ENCODE data around the gene DUSP7.

DNA sequence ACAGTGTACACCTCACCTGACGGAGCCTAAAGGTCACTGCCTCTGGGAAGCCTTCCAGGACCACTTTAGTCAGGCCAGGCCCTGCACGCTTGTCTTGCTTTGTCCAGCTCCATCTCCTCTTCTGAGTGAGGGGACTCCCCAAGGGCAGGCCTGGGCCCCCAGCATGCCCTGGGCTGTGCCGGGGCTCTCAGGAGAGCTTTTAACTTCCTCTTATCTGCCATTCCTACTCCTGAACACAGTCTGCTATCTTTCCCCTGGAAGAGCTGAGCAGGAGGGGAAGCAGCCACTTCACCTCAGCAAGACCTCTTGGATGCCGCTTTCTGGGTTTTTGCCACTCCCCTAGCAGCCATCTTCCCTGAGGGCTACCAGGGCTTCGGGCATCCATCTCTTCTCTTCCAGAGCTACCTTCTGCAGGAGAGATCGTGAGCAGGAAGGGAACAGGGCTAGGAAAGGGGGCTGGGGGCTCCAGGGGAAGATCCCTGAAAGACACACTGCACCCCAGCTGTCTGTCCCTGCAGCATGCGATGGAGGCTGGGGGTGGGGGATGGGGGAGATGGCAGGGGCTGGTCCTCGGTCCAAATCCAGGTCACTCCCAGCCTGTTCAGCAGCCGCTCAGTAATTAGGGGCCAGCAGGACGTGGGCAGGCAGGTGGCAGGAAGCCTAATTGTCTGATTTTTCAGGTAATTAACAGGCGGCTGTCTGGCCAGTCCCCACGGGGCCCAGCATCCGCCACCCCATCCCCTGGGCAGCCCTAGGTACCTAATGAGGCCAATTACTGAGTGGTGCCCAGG is 40.7 kb downstream of the DUSP7 start:
- TF ChIP-seq, protein P1, sequence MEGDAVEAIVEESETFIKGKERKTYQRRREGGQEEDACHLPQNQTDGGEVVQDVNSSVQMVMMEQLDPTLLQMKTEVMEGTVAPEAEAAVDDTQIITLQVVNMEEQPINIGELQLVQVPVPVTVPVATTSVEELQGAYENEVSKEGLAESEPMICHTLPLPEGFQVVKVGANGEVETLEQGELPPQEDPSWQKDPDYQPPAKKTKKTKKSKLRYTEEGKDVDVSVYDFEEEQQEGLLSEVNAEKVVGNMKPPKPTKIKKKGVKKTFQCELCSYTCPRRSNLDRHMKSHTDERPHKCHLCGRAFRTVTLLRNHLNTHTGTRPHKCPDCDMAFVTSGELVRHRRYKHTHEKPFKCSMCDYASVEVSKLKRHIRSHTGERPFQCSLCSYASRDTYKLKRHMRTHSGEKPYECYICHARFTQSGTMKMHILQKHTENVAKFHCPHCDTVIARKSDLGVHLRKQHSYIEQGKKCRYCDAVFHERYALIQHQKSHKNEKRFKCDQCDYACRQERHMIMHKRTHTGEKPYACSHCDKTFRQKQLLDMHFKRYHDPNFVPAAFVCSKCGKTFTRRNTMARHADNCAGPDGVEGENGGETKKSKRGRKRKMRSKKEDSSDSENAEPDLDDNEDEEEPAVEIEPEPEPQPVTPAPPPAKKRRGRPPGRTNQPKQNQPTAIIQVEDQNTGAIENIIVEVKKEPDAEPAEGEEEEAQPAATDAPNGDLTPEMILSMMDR (IDR thresholded peaks at IDR 0.05; ENCODE audit: insufficient read depth, low read depth, low read length): no peak
- TF ChIP-seq EZH2 (IDR thresholded peaks at IDR 0.05; ENCODE audit: insufficient read depth, low read length): no peak
